Common myeloid progenitor, CD34-positive (primary cell): Measurements from ENCODE around the gene TANGO2.

Experiments used
- CTCF ChIA-PET: fragments of 350-600 bp; sonication (Branson Sonifier 250); formaldehyde crosslinking; loops from one replicate; lab custom pipeline; 2021; ENCODE audit warnings: antibody characterized with exemption; lab: Charles Lee
- POLR2A ChIA-PET: fragments of 350-600 bp; sonication (Branson Sonifier 250); formaldehyde crosslinking; loops from one replicate; lab custom pipeline; 2021; ENCODE audit warnings: antibody characterized with exemption; lab: Charles Lee
- DNase-seq, 3 donors: peaks; one replicate each; pipeline versions ENCODE4 v3.0.0 to v3.0.0-alpha.2; 2013
- H3K27ac ChIP-seq, 2 experiments: 1 replicate in 1 of 2; 2 replicates in 1 of 2; pipeline ENCODE4 v1.7.0; 2013; ENCODE audit warnings: inconsistent platforms in 2 of 2, low read length in 2 of 2, mild to moderate bottlenecking in 2 of 2, low read depth in 1 of 2, moderate library complexity in 1 of 2; ENCODE audit not compliant: severe bottlenecking in 2 of 2, insufficient read depth in 1 of 2, poor library complexity in 1 of 2
- H3K27me3 ChIP-seq, 5 experiments: replicated peaks in 2 of 5; 1 replicate in 3 of 5; 2 replicates in 2 of 5; pipeline versions ENCODE4 v1.6.1 to v1.7.0; 2013; ENCODE audit warnings: low read length in 4 of 5, mild to moderate bottlenecking in 2 of 5, moderate library complexity in 2 of 5, inconsistent platforms in 1 of 5; ENCODE audit not compliant: insufficient read depth in 5 of 5, control insufficient read depth in 4 of 5
- H3K36me3 ChIP-seq, 4 experiments: 1 replicate in 2 of 4; 2 replicates in 2 of 4; pipeline versions ENCODE4 v1.6.1 to v1.7.0; 2013; ENCODE audit warnings: low read length in 3 of 4, control low read depth in 1 of 4, mild to moderate bottlenecking in 1 of 4; ENCODE audit not compliant: control insufficient read depth in 4 of 4, insufficient read depth in 4 of 4
- H3K4me1 ChIP-seq, 4 experiments: 1 replicate in 3 of 4; 2 replicates in 1 of 4; pipeline versions ENCODE4 v1.6.1 to v1.7.1; 2013; ENCODE audit warnings: low read length in 3 of 4, mild to moderate bottlenecking in 3 of 4, control low read depth in 1 of 4, inconsistent platforms in 1 of 4, moderate library complexity in 1 of 4; ENCODE audit not compliant: control insufficient read depth in 4 of 4, insufficient read depth in 4 of 4; ENCODE audit errors: control extremely low read depth in 1 of 4
- H3K4me3 ChIP-seq, 7 experiments: 1 replicate in 4 of 7; 2 replicates in 3 of 7; pipeline versions ENCODE4 v1.5.1 to v1.7.0; 2013; ENCODE audit warnings: mild to moderate bottlenecking in 7 of 7, low read length in 6 of 7, moderate library complexity in 6 of 7, inconsistent platforms in 2 of 7, low read depth in 2 of 7, control low read depth in 1 of 7; ENCODE audit not compliant: insufficient read depth in 4 of 7, control insufficient read depth in 1 of 7; ENCODE audit errors: extremely low read depth in 1 of 7
- H3K9me3 ChIP-seq, 5 experiments: 1 replicate in 4 of 5; 2 replicates in 1 of 5; pipeline versions ENCODE4 v1.6.1 to v1.7.1; 2013; ENCODE audit warnings: low read length in 4 of 5, mild to moderate bottlenecking in 2 of 5, inconsistent platforms in 1 of 5, low read depth in 1 of 5, moderate library complexity in 1 of 5; ENCODE audit not compliant: control insufficient read depth in 4 of 5, insufficient read depth in 2 of 5; ENCODE audit errors: control extremely low read depth in 1 of 5
- WGBS: methylation state at CpG from one replicate; pipeline ENCODE4 v1.1.5; 2013; ENCODE audit not compliant: insufficient coverage; 5-methylcytosine and 5-hydroxymethylcytosine counted together

Gene TANGO2

DNA sequence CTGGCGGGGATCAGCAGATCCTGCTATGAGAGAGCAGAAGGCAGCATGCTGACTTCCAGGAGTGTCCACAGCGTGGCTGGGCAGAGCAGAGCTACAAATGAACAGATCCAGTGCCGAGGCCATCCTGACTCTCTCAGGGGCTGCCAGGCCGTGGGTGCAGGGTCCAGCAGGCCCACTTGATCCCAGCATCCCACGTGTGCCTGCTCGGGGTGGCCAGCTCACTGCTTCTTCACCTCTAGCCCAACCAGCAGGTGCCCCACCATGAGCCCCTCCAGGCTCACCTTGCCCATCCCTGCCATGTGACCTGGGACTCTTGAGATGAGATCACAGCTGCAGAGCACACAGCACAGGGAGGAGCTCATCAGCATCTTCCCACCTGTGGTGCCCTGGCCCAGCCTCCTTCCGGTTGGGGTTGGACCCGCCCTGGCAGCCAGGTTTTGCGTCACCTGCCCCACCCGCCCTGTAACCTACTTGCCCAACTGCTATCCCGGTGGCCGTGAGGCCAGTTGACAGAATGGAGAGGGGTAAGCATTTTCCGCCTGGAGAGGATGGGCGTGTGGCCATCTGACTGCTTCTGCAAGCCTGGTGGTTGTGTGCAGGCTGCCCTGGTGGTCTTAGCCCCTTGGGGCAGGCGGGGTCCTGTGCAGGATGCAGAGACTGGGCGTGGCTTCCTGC, 11.0 kb downstream of the TANGO2 start:
- Histone ChIP-seq H3K4me3 (no peak overlapping the region), H3K27me3 (no peaks in the 10 kb centered on the region), H3K9me3 (no peaks in the 10 kb centered on the region), H3K36me3 (peaks cover 2 to 26% (median 16%) of the 10 kb centered on the region in 4 experiments), H3K27ac (no peak overlapping the region), H3K4me1 (peaks cover 0 to 12% (median 9%) of the 10 kb centered on the region in 4 experiments)
- POLR2A ChIA-PET = no interaction called here
- 92% methylated on average over 8 of the region's 16 CpGs for WGBS
- DNase-seq = peak in 2 of 3 donors; percentile 19 to 28
- CTCF ChIA-PET = interaction anchor here (0.9 to 1.4 kb wide), 2 partner anchors 13 to 78 kb away, joined by 3 read pairs; no protein-coding TSS in a partner anchor

DNA sequence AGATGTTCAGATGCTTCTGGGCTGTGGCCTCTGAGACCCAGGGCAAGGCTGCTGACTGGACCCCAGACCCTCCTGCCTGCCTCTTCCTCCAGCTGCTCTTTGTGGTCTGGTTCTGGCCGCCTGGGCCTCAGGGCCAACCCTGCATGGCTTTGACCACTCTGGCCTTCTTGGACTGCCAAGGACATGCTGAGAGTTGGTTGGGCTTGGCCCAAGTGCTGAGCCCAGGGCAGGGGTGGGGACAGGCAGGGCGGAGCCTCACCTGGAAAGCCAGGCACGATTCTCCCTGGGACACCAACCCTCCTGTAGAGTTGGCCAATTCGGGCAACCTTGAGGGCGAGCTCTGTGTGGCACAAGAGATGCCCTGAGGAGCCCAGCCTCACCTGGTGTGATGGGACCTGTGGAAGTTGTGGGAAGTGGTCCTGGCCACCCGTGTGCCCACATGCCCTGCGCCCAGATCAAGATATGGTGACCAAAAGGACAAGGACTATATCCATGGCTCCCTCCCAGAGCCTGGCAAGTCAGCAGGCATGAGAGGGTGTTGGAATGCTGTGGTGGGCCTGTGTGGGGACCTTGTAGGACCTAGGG, 11.6 kb downstream of the TANGO2 start:
- no peaks in the 10 kb centered on the region for H3K27me3 ChIP-seq
- H3K9me3 ChIP-seq = no peaks in the 10 kb centered on the region
- ChIA-PET CTCF (interaction anchor here (1.2 to 2.2 kb wide), 3 partner anchors 10 to 79 kb away, joined by 3 to 6 read pairs (median 4); no protein-coding TSS in a partner anchor), POLR2A (no interaction called here)
- no peak overlapping the region for H3K4me3 ChIP-seq
- peaks cover 4 to 31% (median 18%) of the 10 kb centered on the region in 4 experiments for H3K36me3 ChIP-seq
- peaks cover 0 to 12% (median 10%) of the 10 kb centered on the region in 4 experiments for H3K4me1 ChIP-seq
- WGBS = 83% methylated on average over 4 of the region's 7 CpGs
- no peak for DNase-seq
- H3K27ac ChIP-seq = no peak overlapping the region

DNA sequence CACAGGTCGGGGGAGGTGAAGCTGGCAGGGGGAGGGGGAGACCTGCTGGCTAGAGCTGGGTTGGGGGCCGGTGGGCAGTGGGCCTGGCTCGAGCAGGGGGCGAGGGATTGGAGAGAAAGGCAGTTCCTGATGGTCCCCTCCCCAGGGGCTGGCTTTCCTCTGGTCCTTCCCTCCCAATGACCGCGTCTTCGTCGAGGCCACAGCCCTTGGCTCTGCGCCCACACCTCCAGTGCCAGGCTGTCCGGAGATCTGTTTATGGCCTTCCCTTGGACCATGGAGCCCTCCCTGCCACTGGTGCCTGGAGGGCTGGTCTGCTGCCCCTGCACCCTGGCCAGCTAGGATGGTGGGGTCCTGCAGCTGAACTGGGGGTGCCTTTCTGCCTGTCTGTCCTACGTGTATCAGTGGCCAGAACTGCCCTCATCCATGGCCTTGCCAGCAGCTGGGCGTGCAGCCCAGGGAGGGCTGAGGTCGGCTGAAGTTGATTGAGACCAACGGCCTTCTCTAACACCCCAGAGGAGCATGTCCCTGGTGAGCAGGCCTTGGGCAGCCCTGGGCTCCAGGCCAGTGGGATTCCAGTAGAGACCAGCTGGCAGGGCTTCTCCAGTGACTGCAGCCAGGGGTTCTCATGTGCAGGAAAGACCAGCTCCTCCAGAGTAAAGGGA, 12.3 kb downstream of the TANGO2 start:
- Histone ChIP-seq H3K9me3 (no peaks in the 10 kb centered on the region), H3K36me3 (peaks cover 6 to 36% (median 20%) of the 10 kb centered on the region in 4 experiments), H3K27me3 (no peaks in the 10 kb centered on the region), H3K4me3 (no peak overlapping the region), H3K27ac (no peak overlapping the region), H3K4me1 (peaks cover 0 to 12% (median 10%) of the 10 kb centered on the region in 4 experiments)
- DNase-seq = no peak
- whole genome bisulfite sequencing = 94% methylated on average over 9 of the region's 14 CpGs
- ChIA-PET CTCF (interaction anchor here (1.2 to 2.2 kb wide), 2 partner anchors 11 to 20 kb away, joined by 4 to 6 read pairs; no protein-coding TSS in a partner anchor), POLR2A (no interaction called here)

DNA sequence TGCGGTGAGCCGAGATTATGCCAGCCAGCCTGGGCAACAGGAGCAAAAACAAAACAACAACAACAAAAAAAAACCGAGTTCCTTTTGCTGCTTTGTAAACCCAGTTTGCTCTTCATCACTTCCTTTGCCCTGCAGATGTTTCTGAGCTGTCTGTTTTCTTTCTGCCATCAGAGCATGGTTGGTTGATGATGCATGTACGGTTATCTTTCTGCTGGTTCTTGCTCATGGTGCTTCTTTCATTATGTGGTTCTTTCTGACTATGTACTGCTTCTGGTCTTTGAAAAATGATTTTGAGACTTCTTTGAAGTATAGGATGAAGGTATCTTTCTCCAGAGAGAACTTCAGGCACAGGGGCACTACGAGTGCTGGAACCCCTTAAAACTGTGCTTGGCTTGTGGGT, 13.2 kb downstream of the TANGO2 start:
- Histone ChIP-seq H3K36me3 (peaks cover 6 to 41% (median 27%) of the 10 kb centered on the region in 4 experiments), H3K27me3 (no peaks in the 10 kb centered on the region), H3K27ac (no peak overlapping the region), H3K4me3 (no peak overlapping the region), H3K4me1 (peaks cover 0 to 11% (median 8%) of the 10 kb centered on the region in 4 experiments), H3K9me3 (no peaks in the 10 kb centered on the region)
- CTCF ChIA-PET = interaction anchor here (0.9 to 2.2 kb wide), 3 partner anchors 21 to 64 kb away, joined by 3 to 6 read pairs (median 4); no protein-coding TSS in a partner anchor
- 98% methylated on average over 2 of the region's 5 CpGs for WGBS
- no peak for DNase-seq
- POLR2A ChIA-PET = no interaction called here

DNA sequence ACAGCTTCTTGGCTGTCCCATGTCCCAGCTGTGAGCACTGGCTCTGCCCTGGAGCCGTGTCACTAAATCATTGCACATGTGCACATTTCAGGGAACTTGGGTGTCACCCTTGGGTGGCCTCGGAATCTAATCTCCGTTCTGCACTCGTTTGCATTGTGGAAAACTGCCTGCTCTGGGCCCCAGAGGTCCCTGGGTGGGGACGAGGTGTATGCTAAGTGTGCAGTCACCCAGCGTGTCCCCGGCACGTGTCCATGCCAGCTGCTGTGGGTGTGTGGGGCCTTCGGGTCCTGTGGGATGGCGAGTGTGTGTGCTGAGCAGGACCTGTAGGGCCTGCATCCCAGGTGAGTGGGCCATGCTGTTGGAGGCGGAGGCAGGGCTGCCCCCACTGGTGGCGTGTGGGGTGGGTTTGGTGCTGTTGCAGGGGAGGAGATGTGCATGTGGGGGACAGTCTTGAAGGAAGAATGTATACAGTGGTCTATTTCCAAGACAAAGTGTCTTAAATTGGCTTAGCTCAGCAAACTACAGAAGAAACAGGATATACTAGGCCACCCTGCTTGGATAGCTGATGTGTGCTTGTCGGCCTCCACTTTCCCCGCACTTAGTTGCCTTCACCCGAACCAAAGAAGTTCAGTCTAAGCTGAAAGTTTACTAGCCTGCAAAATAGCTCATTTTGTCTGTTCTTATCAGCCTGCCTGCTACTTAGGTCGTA, 14.6 kb downstream of the TANGO2 start:
- Histone ChIP-seq H3K9me3 (no peaks in the 10 kb centered on the region), H3K4me1 (peaks cover 0 to 11% (median 5%) of the 10 kb centered on the region in 4 experiments), H3K27ac (no peak overlapping the region), H3K4me3 (no peak overlapping the region), H3K36me3 (peaks cover 9 to 52% (median 33%) of the 10 kb centered on the region in 4 experiments), H3K27me3 (no peaks in the 10 kb centered on the region)
- DNase-seq = no peak
- 97% methylated on average over 14 of the region's 16 CpGs for whole genome bisulfite sequencing
- ChIA-PET CTCF (interaction anchor here (1.1 kb wide), 1 partner anchor 12 kb away, joined by 4 read pairs; no protein-coding TSS in a partner anchor), POLR2A (interaction anchor here (0.6 kb wide), 1 partner anchor 451 kb away, joined by 3 read pairs; no protein-coding TSS in a partner anchor)

DNA sequence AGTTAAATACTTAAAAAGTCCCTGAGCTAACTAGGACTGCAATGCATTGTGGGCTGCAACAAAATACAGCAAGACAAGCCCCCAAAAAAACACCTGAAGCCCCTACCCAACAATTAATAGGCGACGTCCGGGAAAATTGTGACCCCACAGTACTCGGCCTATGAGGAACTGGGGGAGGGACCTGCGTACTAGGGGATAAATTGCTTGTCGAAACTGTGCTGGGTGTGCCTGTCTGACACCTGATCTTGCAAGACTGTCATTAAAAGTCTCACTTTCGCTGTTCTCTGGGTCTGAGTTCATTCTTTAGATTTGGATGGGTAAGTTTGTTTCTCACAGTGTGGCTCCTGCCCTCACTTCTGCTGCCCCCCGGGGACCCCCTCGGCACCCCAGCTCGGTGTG, 15.2 kb downstream of the TANGO2 start:
- DNase-seq = no peak
- POLR2A ChIA-PET = no interaction called here
- H3K27me3 ChIP-seq = no peaks in the 10 kb centered on the region
- peaks cover 0 to 11% (median 5%) of the 10 kb centered on the region in 4 experiments for H3K4me1 ChIP-seq
- CTCF ChIA-PET = no interaction called here
- H3K4me3 ChIP-seq = no peak overlapping the region
- H3K9me3 ChIP-seq = no peaks in the 10 kb centered on the region
- WGBS = 96% methylated on average over 7 of the region's 10 CpGs
- H3K36me3 ChIP-seq = peaks cover 10 to 55% (median 36%) of the 10 kb centered on the region in 4 experiments
- H3K27ac ChIP-seq = no peak overlapping the region
